Activated T-cell treated with anti-CD3 and anti-CD28 coated beads, Interleukin-2, amount 50 U/mL, for 72 hours (primary cell): ENCODE data around the gene TYW1. TPM values are rescaled to one million over a fixed set of nuclear protein-coding genes. Genes with fewer than 3 reads are reported as not detected.
"Not testable (repeated sequence)": the region's sequence is repeated elsewhere in the genome, so short reads cannot be mapped to it uniquely, and the experiment has no call there.

Source experiments
- ATAC-seq, 2 donors: fragments of 150-1000 bp; cut with Tn5 transposase; replicated peaks in 1 of 2; 2 replicates each; pipeline ENCODE4 v1.10.0; 2021; ENCODE audit warnings: moderate library complexity in 2 of 2, mild to moderate bottlenecking in 1 of 2
- DNase-seq, 2 donors: peaks; one replicate each; pipeline ENCODE4 v3.0.0; 2021 to 2022; ENCODE audit warnings: mixed read lengths in 1 of 2
- H3K27ac Mint-ChIP-seq: one replicate; pipeline ENCODE4 v1.8.0; 2022; ENCODE audit warnings: mild to moderate bottlenecking, moderate library complexity, mixed read lengths
- H3K27me3 Mint-ChIP-seq: one replicate; pipeline ENCODE4 v1.8.0; 2022; ENCODE audit warnings: low read depth, mixed read lengths
- H3K36me3 Mint-ChIP-seq, 2 donors: one replicate each; pipeline ENCODE4 v1.8.0; 2022; ENCODE audit warnings: mixed read lengths in 2 of 2, mild to moderate bottlenecking in 1 of 2; ENCODE audit not compliant: insufficient read depth in 2 of 2
- H3K4me1 Mint-ChIP-seq: one replicate; pipeline ENCODE4 v1.8.0; 2022; ENCODE audit warnings: low read depth, mixed read lengths
- H3K4me3 Mint-ChIP-seq, 2 donors: one replicate each; pipeline ENCODE4 v1.8.0; 2022; ENCODE audit warnings: mild to moderate bottlenecking in 2 of 2, mixed read lengths in 2 of 2, moderate library complexity in 2 of 2
- H3K9me3 Mint-ChIP-seq, 2 donors: one replicate each; pipeline ENCODE4 v1.8.0; 2022; ENCODE audit warnings: mixed read lengths in 2 of 2
- total RNA-seq, 2 donors: library from RNA; stranded (reverse); gene quantifications; one replicate each; pipeline ENCODE4 v1.2.3, GENCODE V29; 2022

TYW1 gene
- total RNA-seq, 2 donors from 2014 or later = 17.1 to 21.8 TPM

DNA sequence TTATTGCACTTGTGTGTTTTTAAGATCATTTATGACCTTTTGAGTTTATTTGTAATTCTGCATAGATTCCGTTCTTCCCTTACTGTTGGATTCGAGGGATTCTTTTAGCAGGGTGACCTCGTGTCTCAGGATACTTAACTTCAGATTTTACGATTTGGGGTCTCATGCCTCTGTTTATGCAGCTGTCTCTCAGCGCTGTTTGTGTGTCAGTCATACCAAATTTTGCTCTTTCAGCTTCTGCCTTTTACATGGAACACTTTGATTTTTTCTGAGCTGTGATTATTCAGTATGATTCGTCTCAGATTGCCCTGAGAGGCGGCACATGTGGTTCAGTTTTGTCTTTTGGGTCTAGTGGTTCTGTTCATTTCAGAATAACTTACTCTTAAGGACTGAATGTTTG, 236.9 kb downstream of the TYW1 start:
- H3K4me1 Mint-ChIP-seq, H3K27ac Mint-ChIP-seq, H3K36me3 Mint-ChIP-seq: not testable (repeated sequence)

DNA sequence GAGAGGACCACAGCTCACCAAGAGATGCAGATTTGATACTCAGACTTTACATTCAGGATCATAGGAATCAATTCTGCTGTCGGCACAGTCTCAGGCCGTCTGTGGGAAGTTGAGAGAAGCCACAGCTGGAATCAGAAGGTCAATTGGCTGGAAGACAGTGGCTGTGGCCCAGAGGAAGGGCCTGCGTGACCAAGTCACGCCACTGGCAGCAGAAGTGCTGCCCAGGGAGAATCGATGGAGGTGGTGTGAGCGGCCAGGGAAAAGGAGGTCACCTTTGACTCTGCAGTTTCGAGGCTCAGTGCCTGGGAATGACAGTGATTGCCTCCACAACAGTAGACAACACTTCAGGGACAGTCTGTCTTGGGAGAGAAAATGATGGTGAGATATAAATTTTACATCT, 239.6 kb downstream of the TYW1 start:
- H3K4me1 Mint-ChIP-seq, H3K27me3 Mint-ChIP-seq, DNase-seq, ATAC-seq, H3K4me3 Mint-ChIP-seq, H3K36me3 Mint-ChIP-seq, H3K9me3 Mint-ChIP-seq: not testable (repeated sequence)
- peak overlapping the region; percentile 41 for H3K27ac Mint-ChIP-seq

More for the DNA sequence above, 236.9 kb downstream of the TYW1 start:
- DNase-seq, H3K4me3 Mint-ChIP-seq, H3K27me3 Mint-ChIP-seq, ATAC-seq, H3K9me3 Mint-ChIP-seq: not testable (repeated sequence)

DNA sequence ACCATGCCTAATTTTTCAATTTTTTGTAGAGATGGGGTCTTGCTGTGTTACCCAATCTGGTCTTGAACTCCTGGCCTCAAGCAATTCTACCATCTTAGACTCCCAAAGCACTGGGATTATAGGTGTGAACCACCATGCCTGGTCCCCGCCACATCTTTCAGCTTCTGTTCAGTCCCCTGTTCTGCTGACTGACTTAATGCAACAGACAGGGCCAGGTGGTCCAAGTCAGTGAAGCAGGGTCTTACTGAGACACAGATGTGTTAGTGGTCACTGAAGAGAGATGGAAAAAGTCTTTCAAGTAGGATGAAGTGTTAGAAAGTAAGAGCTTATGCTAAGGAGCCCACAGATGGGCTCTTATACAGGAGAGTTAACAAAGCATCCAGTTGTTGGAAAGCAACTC, 246.2 kb downstream of the TYW1 start:
- not testable (repeated sequence) for H3K27ac Mint-ChIP-seq, H3K36me3 Mint-ChIP-seq, H3K4me3 Mint-ChIP-seq, DNase-seq, H3K9me3 Mint-ChIP-seq, ATAC-seq, H3K4me1 Mint-ChIP-seq, H3K27me3 Mint-ChIP-seq

DNA sequence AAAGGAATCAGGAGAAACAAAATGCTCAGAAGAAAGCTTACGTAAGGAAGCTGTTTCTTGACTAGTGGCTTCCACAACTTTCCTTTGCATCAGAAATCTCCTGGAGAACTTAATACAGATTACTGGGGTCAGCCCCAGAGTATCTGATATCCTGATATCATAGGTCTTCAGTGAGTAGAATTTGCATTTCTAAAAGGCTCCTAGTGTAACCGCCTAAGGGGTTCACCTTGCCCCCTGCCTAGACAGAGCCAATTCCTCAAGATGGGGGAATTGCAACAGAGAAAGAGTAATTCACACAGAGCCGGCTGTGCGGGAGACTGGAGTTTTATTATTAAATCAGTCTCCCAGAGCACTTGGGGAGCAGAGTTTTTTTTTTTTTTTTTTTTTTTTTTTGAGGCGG, 251.7 kb downstream of the TYW1 start:
- not testable (repeated sequence) for H3K27ac Mint-ChIP-seq, ATAC-seq
- H3K36me3 Mint-ChIP-seq = peaks cover 6 to 26% of the 10 kb centered on the region in 2 donors

DNA sequence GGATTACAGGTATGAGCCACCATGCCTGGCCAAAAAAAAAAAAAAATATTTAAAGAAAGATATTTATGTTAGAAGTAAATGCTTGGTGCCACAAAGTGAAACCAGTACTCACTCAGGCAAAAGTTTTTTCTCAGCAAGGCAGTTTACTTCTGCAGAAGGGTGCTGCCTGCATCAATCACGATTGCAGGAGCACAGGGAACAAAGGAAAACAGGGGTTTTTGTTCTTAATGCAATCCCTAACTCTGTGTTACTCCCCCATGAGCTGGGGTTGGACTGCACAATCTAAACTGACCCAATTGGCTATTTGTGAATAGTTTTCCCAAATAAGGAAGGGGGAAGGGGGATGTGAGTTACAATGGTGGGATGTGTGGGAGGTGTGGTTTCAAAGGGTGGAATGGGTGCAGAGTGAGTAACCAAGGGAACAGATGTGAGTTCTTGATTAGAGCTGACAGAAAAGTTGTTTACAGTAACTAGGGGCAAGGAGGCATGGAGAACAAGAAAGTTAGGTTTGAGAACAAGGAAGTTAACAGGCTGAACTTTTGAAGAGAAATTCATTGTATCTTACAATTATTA, 255.4 kb downstream of the TYW1 start:
- H3K9me3 Mint-ChIP-seq = peaks cover 6 to 8% of the 10 kb centered on the region in 2 donors
- no peaks in the 10 kb centered on the region for H3K27me3 Mint-ChIP-seq
- DNase-seq (no peak), ATAC-seq (no peak)
- H3K27ac Mint-ChIP-seq = no peak overlapping the region
- no peak overlapping the region for H3K4me3 Mint-ChIP-seq
- peaks cover 7% of the 10 kb centered on the region for H3K4me1 Mint-ChIP-seq
- peaks cover 8 to 25% of the 10 kb centered on the region in 2 donors for H3K36me3 Mint-ChIP-seq

More for the DNA sequence above, 251.7 kb downstream of the TYW1 start:
- H3K4me1 Mint-ChIP-seq, H3K4me3 Mint-ChIP-seq, H3K27me3 Mint-ChIP-seq, DNase-seq, H3K9me3 Mint-ChIP-seq: not testable (repeated sequence)

DNA sequence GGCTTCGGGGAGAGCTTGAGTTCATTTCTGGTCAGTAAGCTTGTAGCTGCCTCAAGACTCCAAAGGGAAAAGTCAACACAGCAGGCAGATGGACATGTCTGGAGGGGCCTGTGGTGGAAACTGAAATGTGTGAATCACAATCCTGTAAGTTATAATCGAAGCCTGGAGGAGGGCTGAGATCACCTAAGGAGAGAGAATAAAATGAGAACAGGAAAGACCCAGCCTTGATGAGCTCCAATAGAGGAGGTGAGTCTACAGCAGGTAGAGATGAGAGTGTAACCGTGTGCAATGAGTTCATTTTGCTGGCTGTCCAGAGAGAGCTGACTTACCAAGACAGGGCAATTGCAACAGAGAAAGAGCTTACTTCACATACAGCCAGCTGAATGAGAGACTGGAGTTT, 258.4 kb downstream of the TYW1 start:
- H3K4me1 Mint-ChIP-seq, H3K4me3 Mint-ChIP-seq, DNase-seq, H3K27me3 Mint-ChIP-seq, H3K27ac Mint-ChIP-seq, H3K9me3 Mint-ChIP-seq: not testable (repeated sequence)
- ATAC-seq = peak; percentile 39 to 52
- H3K36me3 Mint-ChIP-seq = peaks cover 7 to 21% of the 10 kb centered on the region in 2 donors

DNA sequence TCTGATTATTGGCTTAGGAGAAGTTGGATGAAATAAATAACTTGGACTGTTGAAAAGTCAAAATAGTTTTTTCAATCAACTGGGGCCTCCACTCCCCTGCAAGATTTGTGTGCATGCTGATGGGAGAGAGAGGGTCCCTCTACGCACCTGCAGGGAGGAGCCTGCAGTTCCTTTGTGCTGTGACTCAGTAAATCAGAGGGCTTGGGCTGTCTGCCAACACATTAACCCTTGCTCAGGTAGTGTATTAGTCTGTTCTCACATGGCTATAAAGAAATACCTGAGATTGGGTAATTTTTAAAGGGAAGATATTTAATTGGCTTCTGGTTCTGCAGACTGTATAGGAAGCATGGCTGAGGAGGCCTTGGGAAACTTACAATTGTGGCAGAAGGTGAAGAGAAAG, 261.1 kb downstream of the TYW1 start:
- H3K36me3 Mint-ChIP-seq, H3K9me3 Mint-ChIP-seq, H3K4me1 Mint-ChIP-seq, H3K27ac Mint-ChIP-seq, H3K4me3 Mint-ChIP-seq, H3K27me3 Mint-ChIP-seq, ATAC-seq, DNase-seq: not testable (repeated sequence)

DNA sequence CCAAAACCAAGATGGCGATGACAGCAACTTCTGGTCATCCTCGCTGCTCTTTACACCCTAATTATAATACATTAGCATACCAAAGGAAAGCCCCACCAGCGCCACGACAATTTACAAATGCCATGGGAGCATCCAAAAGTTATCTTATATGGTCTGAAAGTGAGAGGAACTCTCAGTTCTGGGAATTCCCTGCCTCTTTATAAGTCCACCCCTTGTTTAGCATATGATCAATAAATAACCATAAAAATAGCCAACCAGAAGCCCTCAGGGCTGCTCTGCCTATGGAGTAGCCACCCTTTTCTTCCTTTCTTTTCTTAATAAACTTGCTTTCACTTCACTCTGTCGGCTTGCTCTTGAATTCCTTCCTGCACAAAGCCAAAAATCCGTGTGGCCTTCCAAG, 262.7 kb downstream of the TYW1 start:
- ATAC-seq, H3K9me3 Mint-ChIP-seq, H3K4me1 Mint-ChIP-seq, H3K27ac Mint-ChIP-seq, H3K4me3 Mint-ChIP-seq, H3K27me3 Mint-ChIP-seq, H3K36me3 Mint-ChIP-seq, DNase-seq: not testable (repeated sequence)

DNA sequence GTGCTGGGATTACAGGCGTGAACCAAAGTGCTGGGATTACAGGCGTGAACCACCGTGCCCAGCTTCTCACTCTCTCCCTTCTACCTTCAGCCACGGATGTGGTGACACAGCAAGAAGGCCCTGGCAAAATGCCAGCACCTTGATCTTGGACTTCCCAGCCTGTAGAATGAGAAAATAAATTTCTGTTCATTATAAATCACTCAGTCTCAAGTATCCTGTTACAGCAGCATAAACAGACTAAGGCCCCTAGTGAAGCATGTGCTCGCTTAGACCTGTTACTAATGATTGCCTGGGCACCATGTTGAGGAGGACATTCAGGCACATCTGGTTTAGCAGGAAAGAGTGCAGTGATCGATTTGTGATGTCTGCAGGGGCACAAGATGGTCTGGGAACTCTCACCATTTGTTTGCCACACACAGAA, 263.5 kb downstream of the TYW1 start:
- not testable (repeated sequence) for H3K27ac Mint-ChIP-seq, DNase-seq, H3K9me3 Mint-ChIP-seq, H3K4me3 Mint-ChIP-seq, H3K36me3 Mint-ChIP-seq, ATAC-seq, H3K4me1 Mint-ChIP-seq, H3K27me3 Mint-ChIP-seq

DNA sequence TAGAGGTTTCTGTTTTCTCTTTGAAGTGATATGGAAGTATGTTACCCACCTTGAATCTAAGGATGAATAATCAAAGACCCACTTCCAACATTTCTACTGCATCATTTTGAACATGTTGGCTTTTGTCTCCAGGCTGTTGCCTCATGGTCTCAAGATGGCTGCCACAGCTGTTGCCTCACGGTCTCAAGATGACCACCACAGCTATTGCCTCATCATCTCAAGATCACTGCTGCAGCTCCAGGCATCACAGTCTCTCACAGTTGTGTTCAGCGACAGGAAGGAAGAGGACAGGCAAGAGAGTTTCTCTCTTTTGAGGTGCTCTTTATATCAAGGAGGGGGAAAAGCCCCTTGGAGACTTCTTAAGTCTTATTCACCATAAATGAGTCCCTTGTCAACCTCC, 267.4 kb downstream of the TYW1 start:
- ATAC-seq, H3K36me3 Mint-ChIP-seq, H3K9me3 Mint-ChIP-seq, DNase-seq, H3K4me3 Mint-ChIP-seq, H3K4me1 Mint-ChIP-seq, H3K27ac Mint-ChIP-seq, H3K27me3 Mint-ChIP-seq: not testable (repeated sequence)

DNA sequence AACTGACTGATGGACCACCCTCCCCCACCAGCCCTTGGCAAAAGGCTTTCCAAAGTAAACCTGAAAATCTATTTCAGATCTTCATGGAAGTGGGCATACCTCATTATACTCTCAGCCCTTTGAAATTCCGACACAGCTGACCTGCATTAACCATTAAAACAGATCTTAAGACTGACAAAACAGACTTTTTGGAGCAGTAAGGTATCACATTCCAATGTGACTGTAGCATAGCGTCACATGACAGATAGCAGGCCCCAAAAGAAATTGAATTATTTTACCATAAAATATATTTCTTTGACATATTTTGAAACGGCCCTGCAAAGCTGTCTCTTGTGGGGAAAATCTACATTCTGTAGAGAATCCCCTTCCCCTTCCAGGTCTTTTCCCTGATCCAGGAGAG, 269.4 kb downstream of the TYW1 start:
- not testable (repeated sequence) for H3K36me3 Mint-ChIP-seq, H3K9me3 Mint-ChIP-seq, H3K27ac Mint-ChIP-seq, ATAC-seq, H3K27me3 Mint-ChIP-seq, H3K4me1 Mint-ChIP-seq, H3K4me3 Mint-ChIP-seq, DNase-seq

DNA sequence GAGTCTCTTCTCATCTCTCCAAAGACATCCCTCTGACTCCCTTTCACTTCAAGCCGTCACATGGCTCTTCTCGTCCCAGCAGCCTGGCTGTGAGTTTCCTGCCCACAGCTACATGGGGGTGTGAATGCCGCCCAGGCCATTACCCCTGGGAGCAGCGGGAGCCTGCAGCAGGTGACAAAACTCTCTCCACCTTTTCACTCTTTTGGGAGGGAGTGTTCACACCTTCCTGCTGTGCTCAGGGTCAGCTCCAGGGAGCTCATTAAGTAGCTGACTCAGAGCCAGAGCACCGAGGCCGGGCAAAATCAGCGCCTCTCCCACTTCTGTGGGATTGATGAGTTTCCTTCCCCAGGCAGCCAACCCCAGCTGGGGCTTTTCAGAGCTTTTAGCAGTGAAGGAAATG, 271.3 kb downstream of the TYW1 start:
- Mint-ChIP-seq H3K4me1 (no peaks in the 10 kb centered on the region), H3K36me3 (peaks cover 0 to 5% of the 10 kb centered on the region in 2 donors), H3K4me3 (no peak overlapping the region), H3K9me3 (peaks cover 0 to 1% of the 10 kb centered on the region in 2 donors), H3K27ac (no peak overlapping the region), H3K27me3 (no peaks in the 10 kb centered on the region)
- DNase-seq = no peak
- ATAC-seq = no peak

DNA sequence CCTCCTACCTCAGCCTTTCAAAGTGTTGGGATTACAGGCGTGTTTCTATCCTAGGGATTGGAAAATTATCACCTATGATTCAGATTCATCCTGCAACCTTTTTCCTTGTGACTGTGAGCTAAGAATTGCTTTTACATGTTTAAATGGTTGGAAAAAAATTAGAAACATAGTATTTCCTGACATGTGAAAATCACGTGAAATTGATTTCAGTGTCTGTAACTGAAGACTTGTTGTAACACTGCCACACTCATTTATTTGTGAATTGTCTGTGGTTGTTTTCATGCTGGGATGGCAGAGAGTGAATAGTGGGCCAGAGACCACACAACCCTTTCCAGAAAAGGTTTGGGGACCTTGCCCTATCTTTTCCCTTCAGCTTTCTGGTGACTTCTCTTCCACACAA, 273.3 kb downstream of the TYW1 start:
- not testable (repeated sequence) for H3K27ac Mint-ChIP-seq, ATAC-seq, DNase-seq, H3K4me3 Mint-ChIP-seq, H3K36me3 Mint-ChIP-seq, H3K27me3 Mint-ChIP-seq, H3K9me3 Mint-ChIP-seq, H3K4me1 Mint-ChIP-seq
